Measurements from ENCODE around the gene SFT2D3.

GRCh38 chr2:127747621-127748020 is 46.3 kb downstream of the SFT2D3 start:
- TF ChIP-seq CTCF (IDR thresholded peaks at IDR 0.05; ENCODE audit: borderline replicate concordance, extremely low read depth, low read length, poor library complexity, severe bottlenecking) = no peak
- TF ChIP-seq EZH2 (IDR thresholded peaks at IDR 0.05; ENCODE audit: borderline replicate concordance, low read depth, low read length, severe bottlenecking) = no peak

Measured in DND-41 (cell line).